Stimulated activated CD4-positive, alpha-beta T cell treated with anti-CD3 and anti-CD28 coated beads, Interleukin-15, amount 100 ng/mL, for 24 hours (primary cell): ENCODE results near the gene TERB1.

Experiments used
- DNase-seq: peaks from one replicate; pipeline ENCODE4 v3.0.0-alpha.2; 2020

The TERB1 gene, protein sequence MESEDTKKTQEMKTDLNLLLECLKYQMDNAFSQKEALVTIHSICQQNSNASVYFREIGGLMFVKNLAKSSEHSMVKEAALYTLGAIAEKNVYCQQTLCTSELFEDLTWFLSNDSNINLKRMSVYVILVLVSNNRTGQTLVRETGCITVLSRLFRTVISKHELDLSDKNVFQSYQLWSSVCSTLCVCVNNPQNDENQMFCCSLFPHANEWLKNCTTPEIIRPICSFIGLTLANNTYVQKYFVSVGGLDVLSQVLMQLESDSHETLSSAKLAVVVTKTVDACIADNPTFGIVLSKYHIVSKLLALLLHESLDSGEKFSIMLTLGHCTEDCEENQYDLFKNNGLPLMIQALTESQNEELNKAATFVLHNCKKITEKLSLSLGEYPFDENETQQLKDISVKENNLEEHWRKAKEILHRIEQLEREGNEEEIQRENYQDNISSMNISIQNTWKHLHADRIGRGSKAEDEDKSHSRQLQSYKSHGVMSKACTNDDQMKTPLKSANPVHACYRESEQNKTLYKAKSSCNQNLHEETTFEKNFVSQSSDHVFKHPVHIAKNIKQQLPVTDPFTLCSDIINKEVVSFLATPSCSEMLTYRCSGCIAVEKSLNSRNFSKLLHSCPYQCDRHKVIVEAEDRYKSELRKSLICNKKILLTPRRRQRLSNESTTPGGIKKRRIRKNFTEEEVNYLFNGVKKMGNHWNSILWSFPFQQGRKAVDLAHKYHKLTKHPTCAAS

GRCh38 chr16:66801320-66802105, at the start of gene TERB1:
TERB1 (minus strand) TSS chr16:66801584; CDS start chr16:66796798, 4,786 bp downstream.
- DNase-seq: no peak

DNA sequence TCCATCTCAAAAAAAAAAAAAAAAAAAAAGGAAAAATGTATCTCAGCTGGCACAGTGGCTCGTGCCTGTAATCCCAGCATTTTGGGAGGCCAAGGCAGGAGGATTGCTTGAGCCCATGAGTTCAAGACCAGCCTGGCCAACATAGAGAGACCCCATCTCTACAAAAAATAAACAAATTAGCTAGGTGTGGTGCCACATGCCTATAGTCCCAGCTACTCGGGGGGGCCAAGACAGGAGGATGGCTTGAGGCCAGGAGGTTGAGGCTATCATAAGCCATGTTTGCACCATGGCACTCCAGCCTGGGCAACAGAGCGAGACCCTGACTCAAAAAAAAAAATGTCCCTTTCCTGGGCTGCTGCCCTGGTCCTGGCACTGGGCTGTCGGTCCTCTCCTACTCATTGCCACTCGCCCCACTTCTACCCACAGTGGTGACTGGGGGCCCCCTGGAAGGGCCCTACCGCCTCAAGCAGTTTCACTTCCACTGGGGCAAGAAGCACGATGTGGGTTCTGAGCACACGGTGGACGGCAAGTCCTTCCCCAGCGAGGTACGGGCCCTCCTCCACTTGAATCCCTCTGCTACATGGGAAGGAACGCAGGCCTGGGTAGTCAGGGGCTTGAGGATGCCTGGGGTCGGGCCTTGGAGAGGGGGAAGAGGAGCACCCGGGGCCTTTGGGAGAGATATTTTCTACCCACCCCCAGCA, 48.9 kb upstream of the TERB1 start:
- no peak for DNase-seq

DNA sequence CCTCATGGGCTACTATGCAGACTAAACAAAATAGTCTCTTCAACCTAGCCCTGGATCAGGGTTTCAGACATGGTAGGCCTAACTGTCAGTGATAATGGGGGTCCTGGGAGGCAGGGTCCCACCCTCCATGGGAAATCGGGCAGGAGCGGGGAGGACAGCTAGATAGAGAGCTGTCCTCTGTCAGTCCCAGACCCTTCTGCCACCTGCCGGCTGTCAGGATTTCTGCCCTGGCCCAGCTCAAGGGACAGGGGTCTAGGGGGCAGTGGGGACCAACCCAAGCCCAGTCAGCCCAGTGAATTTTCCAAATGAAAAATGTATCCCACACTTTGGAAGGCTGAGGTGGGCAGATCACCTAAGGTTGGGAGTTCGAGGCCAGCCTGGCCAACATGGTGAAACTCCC, 48.2 kb upstream of the TERB1 start:
- DNase-seq: no peak

- no peak for DNase-seq
Observed at GRCh38 chr16:66849021-66849420, 47.6 kb upstream of the TERB1 start.

DNA sequence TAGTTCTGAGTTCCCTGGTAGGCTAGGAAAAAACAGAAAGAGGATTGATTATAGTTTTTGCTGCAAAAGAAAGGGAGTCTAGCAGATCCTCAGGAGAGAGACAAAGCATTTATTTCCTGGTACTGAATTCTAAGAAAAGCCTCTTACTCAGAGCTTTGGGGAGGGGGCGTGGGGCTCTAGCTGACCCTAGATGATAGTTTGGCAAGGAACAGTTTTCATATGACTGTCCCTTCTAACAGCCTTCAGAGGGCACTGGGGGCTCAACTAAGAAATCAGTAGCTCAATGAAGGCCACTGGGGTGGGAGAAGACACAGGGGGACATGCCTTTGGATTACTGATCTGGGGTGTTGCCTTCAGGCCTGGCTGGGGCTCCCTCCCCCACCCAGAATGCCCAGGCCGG, 46.8 kb upstream of the TERB1 start:
- DNase-seq: no peak

DNA sequence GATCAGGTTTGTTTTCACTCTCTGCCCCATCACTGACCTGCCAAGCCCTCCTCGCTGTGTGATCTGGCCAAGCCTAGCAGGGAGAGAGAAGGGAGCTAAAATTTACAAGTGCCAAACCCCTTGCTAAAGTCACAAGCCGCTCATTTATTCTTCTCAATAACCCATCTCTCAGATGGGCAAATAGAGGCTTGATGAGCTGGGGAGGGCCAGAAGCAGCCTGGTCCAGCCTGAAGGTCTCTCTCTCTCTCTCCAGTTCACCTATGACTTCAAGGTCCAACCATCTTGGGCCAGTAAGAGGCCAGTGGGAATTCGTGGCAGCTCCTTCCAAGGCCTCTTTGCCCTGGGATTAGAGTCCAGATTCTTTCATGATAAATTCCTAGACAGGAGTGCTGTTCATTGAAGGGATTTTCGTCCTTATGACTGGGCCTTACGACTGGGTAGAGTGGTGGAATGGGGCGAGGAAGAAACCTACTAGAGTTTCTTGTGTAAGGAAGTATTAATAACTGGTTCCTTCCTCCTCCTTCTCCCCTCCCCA, 46.2 kb upstream of the TERB1 start:
- no peak for DNase-seq

DNA sequence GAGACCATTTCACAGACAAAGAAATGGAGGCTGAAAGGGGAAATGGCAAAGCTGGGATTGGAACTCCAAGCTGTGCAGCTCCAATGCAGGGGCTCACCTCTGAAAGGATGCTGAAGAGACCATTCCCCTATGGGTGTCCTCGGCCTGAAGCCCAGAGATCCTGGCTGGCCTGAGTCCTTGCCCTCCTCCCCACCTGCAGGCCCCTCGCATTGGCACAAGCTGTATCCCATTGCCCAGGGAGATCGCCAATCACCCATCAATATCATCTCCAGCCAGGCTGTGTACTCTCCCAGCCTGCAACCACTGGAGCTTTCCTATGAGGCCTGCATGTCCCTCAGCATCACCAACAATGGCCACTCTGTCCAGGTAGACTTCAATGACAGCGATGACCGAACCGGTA, 45.4 kb upstream of the TERB1 start:
- no peak for DNase-seq

DNA sequence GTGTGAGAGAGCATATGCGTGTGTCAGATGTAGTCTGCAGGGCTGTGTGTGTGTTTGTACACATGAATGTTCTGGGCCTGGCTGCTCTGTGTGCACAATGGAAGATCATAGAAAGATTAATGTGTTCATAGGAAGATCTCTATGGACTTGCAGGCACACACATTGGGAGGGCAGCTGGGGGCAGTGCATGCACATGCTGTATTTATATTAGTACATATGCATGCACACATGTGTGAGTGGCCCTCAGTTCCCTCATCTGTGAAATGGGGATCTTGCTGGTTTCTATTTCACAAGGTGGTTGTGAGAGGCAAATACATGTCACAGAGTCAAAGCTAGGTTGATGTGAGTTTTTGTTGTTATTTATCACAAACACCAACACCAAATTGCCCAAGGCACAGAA, 44.9 kb upstream of the TERB1 start:
- no peak for DNase-seq

- no peak for DNase-seq
Observed at GRCh38 chr16:66845791-66846221, 44.4 kb upstream of the TERB1 start.

GRCh38 chr16:66845080-66845410, 43.7 kb upstream of the TERB1 start:
- no peak for DNase-seq

DNA sequence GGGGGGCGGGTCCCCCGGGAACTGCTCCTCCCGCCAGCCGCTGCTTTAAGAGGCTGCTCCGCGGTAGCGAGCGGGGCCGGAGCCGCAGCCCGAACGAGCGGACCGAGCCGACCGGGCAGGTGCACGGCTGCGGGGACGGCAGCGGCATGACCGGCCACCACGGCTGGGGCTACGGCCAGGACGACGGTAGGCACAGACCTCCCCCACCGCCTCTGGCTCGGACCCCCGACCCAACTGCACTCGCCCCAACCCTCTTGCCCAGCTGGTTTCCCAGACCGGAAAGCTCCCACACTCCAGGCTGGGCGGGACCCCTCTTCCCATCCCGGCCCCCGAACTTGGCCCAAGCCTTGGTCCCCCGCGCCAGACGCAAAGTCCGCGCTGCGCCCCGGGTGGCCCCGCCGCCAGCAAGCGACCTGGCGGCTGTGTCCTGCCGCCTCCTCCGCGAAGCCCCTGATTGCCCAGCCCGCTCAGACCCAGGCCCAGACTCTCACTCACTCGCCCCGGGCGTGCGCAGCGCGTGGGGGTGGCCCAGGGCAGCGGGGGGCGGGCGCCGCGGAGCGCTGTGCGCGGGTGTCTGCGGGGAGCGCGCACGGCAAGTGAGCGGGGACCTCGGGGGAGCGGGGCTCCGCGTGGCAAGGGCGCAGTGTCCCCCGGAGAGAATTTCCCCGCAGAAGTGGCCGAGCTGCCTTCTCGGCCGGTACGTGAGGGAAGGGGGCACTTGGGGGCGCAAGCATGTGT, 43.1 kb upstream of the TERB1 start, which contains the start of gene CA7:
CA7 (plus strand) TSS at position 73 of the 738 bp plus-strand sequence; CDS start at position 147, 74 bp downstream.
- DNase-seq: no peak

- DNase-seq: no peak
Observed at GRCh38 chr16:66844009-66844341, 42.6 kb upstream of the TERB1 start.

DNA sequence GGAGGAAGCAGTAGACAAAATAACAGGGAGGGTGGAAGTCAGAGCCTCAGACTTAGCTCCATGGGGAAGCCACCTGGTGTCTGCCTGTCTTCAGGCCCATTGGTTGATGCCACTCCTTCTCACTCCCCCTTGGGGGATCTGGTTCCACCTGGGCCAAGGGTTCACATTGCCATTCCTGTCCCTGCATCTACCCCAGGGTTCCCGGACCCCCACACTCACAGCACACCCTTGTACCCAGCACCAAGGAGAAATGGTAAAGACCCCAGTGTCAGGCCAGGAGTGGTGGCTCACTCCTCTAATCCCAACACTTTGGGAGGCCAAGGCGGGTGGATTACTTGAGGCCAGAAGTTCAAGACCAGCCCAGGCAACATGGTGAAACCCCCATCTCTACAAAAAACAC, 41.8 kb upstream of the TERB1 start:
- DNase-seq: no peak

DNA sequence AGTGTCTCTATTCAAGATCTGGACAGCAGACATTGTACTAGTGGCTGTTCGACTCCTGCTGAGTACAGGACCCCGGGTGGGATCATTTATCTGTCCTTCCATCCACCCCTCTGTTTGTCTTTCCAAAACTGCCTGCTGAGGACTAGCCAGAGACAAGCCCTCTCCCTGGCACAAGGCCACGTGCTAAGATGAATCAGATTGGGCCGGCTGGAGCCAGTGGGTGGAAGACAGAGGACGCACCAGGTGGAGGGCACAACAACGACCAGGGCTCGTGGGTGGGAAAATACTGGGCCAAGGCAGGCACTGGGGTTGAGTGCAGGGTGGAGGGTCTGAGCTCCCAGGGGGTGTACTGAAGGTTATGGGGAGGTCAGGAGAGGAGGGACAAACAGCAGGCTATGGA, 41.4 kb upstream of the TERB1 start:
- no peak for DNase-seq

DNA sequence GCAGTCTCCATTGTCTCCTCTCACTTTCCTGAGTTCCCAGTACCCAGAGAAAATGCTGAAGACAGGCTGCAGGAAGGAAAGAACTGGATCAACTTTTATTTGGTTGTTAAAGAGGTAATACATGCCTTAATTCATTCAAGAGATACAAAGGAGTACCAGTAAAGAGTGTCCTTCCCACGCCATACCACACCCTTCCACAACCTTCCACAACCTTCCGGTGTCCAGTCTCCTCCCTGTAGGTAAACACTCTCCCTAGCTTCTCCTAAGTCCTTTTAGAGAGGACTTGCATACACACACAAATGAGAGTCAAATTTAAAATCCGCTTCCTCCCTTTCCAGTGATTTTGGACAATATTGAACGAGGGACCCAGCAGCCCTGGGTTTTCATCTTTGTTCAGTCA, 40.0 kb upstream of the TERB1 start:
- no peak for DNase-seq

GRCh38 chr16:66840883-66841282, 39.5 kb upstream of the TERB1 start:
- no peak for DNase-seq

DNA sequence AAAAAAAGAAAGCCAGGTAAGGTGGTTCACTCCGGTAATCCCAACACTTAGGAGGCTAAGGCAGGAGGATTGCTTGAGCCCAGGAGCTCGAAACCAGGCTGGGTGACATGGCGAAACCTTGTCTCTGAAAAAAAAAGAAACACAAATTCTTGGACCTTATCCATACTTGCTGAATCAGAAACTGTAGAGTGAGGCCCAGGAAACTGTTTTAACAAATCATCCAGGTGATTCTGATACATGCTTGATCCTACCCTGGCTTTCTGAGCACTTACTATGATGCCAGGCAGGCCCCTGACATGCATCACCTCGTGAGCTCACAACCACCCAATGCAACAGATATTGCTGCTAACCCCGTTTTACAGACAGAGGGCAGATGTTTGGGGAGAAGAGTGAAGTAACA, 33.4 kb upstream of the TERB1 start:
- no peak for DNase-seq

DNA sequence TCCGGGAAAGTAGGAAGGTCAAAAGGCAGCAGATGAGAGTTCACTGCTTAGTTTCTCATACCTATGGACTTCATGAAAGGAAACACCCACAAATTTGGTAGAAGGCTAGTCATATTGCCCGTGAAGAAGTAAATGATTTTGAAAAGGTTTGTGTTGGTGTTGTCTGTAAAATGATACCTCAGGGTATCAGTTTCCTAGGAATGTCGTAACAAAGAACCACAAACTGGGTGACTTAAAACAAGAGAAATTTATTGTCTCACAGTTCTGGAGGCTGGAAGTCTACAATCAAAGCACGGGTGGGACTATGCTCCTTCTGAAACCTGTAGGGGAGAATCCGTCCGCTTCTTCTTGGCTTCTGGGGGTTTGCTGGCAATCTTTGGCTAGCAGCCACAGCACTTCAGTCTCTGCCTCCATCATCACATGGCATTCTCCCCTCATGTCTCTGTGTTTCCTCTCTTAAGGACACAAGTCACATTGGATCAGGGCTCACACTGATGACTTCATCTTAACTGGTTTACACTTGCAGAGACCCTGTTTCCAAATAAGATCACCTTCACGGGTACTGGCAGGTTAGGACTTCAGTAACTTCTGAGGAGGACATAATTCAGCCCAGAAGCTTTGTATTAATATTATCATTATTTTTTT, 31.4 kb upstream of the TERB1 start:
- no peak for DNase-seq

GRCh38 chr16:66832190-66832589, 30.8 kb upstream of the TERB1 start:
- no peak for DNase-seq

DNA sequence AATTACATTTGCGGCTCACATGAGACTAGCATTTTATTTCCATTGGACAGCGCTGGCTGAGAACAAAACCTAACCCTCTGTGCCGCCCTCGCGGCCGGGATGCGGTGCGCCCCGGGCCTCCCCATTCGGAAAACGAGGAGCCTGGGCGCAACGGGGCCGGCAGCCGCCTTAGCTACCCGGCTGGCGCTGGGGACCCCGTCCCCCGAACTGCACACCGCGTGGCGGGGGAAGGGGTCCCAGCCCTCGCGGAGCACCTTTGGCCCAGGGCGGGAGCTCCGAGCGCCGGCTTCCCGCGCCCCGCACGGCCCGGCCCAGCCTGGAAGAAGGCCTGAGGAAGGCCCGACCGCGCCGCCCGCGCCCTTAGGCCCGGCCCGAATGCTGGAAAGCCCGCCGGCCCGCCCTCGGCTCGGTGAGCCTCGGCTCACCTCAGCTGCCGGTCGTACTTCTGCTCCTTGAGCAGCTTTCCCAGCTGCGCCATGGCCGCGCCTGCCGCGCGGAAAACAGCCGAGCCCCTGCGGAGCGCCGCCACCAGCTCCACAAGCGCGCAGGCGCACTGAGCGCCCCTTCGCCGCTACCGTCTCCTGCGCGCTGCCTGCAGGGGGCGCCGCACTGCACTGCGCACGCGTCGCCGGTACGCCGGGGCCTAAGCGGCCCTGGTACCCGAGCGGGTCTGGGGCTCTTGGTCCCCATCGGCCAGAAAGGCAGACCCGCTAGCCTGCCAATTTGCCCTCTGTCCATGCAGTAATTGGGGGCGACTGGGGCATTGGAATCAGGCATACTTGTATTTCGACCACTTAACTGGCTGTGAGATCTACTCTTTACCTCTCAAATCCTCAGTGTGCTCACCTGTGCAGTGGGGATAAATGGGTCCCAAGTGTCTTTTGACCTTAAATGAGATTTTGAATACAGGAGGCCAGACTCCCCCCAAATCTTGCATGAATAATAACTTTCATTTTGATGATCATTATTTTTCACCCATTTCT, 29.3 kb upstream of the TERB1 start, which contains the start of gene NAE1:
NAE1 (minus strand) TSS at position 555 of the 983 bp plus-strand sequence; CDS start at position 478, 77 bp downstream.
- peak; percentile 91 for DNase-seq
